BE2C (cell line): Measurements from ENCODE around the gene UNC119B.

Experiments
- DNase-seq: peaks from one replicate; pipeline ENCODE4 v3.0.0-alpha.2; 2020
- H3K27me3 ChIP-seq: fragments of 250-450 bp; sonication (Bioruptor Pico); 2 replicates; pipeline ENCODE4 v1.5.1; 2020; ENCODE audit warnings: mild to moderate bottlenecking
- H3K36me3 ChIP-seq: fragments of 250-450 bp; sonication (Bioruptor Pico); 2 replicates; pipeline ENCODE4 v1.5.1; 2020; ENCODE audit warnings: mild to moderate bottlenecking
- H3K4me1 ChIP-seq: fragments of 250-450 bp; sonication (Bioruptor Pico); 2 replicates; pipeline ENCODE4 v1.5.1; 2020
- H3K4me3 ChIP-seq: 2 replicates; pipeline ENCODE4 v1.5.1; 2011; ENCODE audit warnings: low read depth, low read length
- H3K9me3 ChIP-seq: fragments of 250-450 bp; sonication (Bioruptor Pico); 2 replicates; pipeline ENCODE4 v1.5.1; 2020
- CTCF ChIP-seq: IDR thresholded peaks from 2 replicates; pipeline ENCODE4 v1.5.1; 2012; ENCODE audit warnings: mild to moderate bottlenecking, low read depth, low read length

Gene UNC119B

GRCh38 chr12:120686690-120687577 is 23.3 kb upstream of the UNC119B start, which contains the start of gene MLEC:
TSS of gene MLEC (plus strand) at chr12:120687149. CDS start at chr12:120687297, 148 bp downstream.
- TF ChIP-seq CTCF = no peak
- no peaks in the 10 kb centered on the region for H3K36me3 ChIP-seq
- H3K9me3 ChIP-seq = no peaks in the 10 kb centered on the region
- H3K4me3 ChIP-seq = peak within 1 kb of the TSS; percentile 95
- H3K27me3 ChIP-seq = no peaks in the 10 kb centered on the region
- peak; percentile 99 for DNase-seq
- no peaks in the 10 kb centered on the region for H3K4me1 ChIP-seq

- TF ChIP-seq CTCF = no peak
Observed at GRCh38 chr12:120687578-120688289, 22.5 kb upstream of the UNC119B start.

GRCh38 chr12:120688527-120689071 is 21.7 kb upstream of the UNC119B start:
- Histone ChIP-seq H3K36me3 (peaks cover 6% of the 10 kb centered on the region), H3K9me3 (no peaks in the 10 kb centered on the region), H3K4me1 (no peaks in the 10 kb centered on the region), H3K4me3 (peak overlapping the region; percentile 95), H3K27me3 (no peaks in the 10 kb centered on the region)
- peak; percentile 23 for DNase-seq
- no peak for TF ChIP-seq CTCF

More at GRCh38 chr12:120687578-120688289, 22.5 kb upstream of the UNC119B start:
- no peaks in the 10 kb centered on the region for H3K9me3 ChIP-seq
- H3K4me3 ChIP-seq = peak overlapping the region; percentile 95
- no peaks in the 10 kb centered on the region for H3K4me1 ChIP-seq
- peaks cover 4% of the 10 kb centered on the region; the same call in 1 of the 2 replicates for H3K36me3 ChIP-seq
- no peaks in the 10 kb centered on the region for H3K27me3 ChIP-seq
- peak; percentile 28 for DNase-seq

- no peak for DNase-seq
- H3K27me3 ChIP-seq = no peaks in the 10 kb centered on the region
- H3K4me3 ChIP-seq = peak overlapping the region; percentile 95
- H3K9me3 ChIP-seq = no peaks in the 10 kb centered on the region
- TF ChIP-seq CTCF = no peak
- peaks cover 16% of the 10 kb centered on the region for H3K36me3 ChIP-seq
- H3K4me1 ChIP-seq = no peaks in the 10 kb centered on the region
Observed at GRCh38 chr12:120689397-120690082, 20.7 kb upstream of the UNC119B start.

- TF ChIP-seq CTCF = no peak
- Histone ChIP-seq H3K4me3 (no peak overlapping the region), H3K36me3 (peaks cover 21% of the 10 kb centered on the region)
Observed at GRCh38 chr12:120690083-120690450, 20.2 kb upstream of the UNC119B start.

More at GRCh38 chr12:120690083-120690450, 20.2 kb upstream of the UNC119B start:
- H3K4me1 ChIP-seq = no peaks in the 10 kb centered on the region
- DNase-seq = no peak
- no peaks in the 10 kb centered on the region for H3K27me3 ChIP-seq
- H3K9me3 ChIP-seq = no peaks in the 10 kb centered on the region
